Liver (tissue), 9 donors: ENCODE results near the gene EMX2. TPM values are rescaled to one million over a fixed set of nuclear protein-coding genes. Genes with fewer than 3 reads are reported as not detected.

Source experiments
- DNase-seq: peaks from one replicate; pipeline ENCODE4 v3.0.0-alpha.2; 2017; ENCODE audit warnings: low spot score
- H3K27ac ChIP-seq, 2 donors: one replicate each; pipeline ENCODE4 v1.7.0; 2013; ENCODE audit warnings: inconsistent platforms in 2 of 2, low read length in 2 of 2, control low read depth in 1 of 2, low read depth in 1 of 2, mild to moderate bottlenecking in 1 of 2
- H3K27me3 ChIP-seq, 4 donors: one replicate each; pipeline versions ENCODE4 v1.6.1 to v1.7.0; 2013; ENCODE audit warnings: low read length in 3 of 4, inconsistent platforms in 1 of 4, mild to moderate bottlenecking in 1 of 4, moderate library complexity in 1 of 4; ENCODE audit not compliant: control insufficient read depth in 4 of 4, insufficient read depth in 4 of 4
- H3K36me3 ChIP-seq, 4 donors: one replicate each; pipeline versions ENCODE4 v1.6.1 to v1.7.0; 2013; ENCODE audit warnings: low read length in 3 of 4, mild to moderate bottlenecking in 3 of 4, low read depth in 1 of 4, moderate library complexity in 1 of 4; ENCODE audit not compliant: control insufficient read depth in 4 of 4, insufficient read depth in 3 of 4
- H3K4me1 ChIP-seq, 4 donors: one replicate each; pipeline versions ENCODE4 v1.6.1 to v1.7.0; 2013; ENCODE audit warnings: low read length in 3 of 4, mild to moderate bottlenecking in 3 of 4, moderate library complexity in 1 of 4; ENCODE audit not compliant: control insufficient read depth in 4 of 4, insufficient read depth in 4 of 4
- H3K4me3 ChIP-seq, 3 donors: one replicate each; pipeline versions ENCODE4 v1.6.1 to v1.7.0; 2013; ENCODE audit warnings: low read length in 3 of 3, control low read depth in 1 of 3, low read depth in 1 of 3, mild to moderate bottlenecking in 1 of 3
- H3K9ac ChIP-seq, 2 donors: one replicate each; pipeline ENCODE4 v1.7.0; 2013; ENCODE audit warnings: low read length in 2 of 2, mild to moderate bottlenecking in 2 of 2, moderate library complexity in 2 of 2, control low read depth in 1 of 2, low read depth in 1 of 2
- H3K9me3 ChIP-seq, 4 donors: one replicate each; pipeline versions ENCODE4 v1.6.1 to v1.7.0; 2013; ENCODE audit warnings: low read length in 3 of 4; ENCODE audit not compliant: control insufficient read depth in 4 of 4
- EGR1 ChIP-seq, 2 donors: IDR thresholded peaks; 2 replicates each; pipeline ENCODE4 v1.6.1; 2016 to 2018; ENCODE audit warnings: antibody characterized with exemption in 2 of 2, low read depth in 2 of 2
- FOXA1 ChIP-seq: IDR thresholded peaks from 2 replicates; pipeline ENCODE4 v1.6.1; 2016; ENCODE audit warnings: antibody characterized with exemption
- FOXA2 ChIP-seq: IDR thresholded peaks from 2 replicates; pipeline ENCODE4 v1.6.1; 2016; ENCODE audit warnings: antibody characterized with exemption
- GABPA ChIP-seq, 2 donors: IDR thresholded peaks in 1 of 2; conservative IDR thresholded peaks in 1 of 2; 2 replicates each; pipeline ENCODE4 v1.6.1; 2016; ENCODE audit warnings: antibody characterized with exemption in 2 of 2, mild to moderate bottlenecking in 1 of 2, moderate library complexity in 1 of 2
- HNF4A ChIP-seq, 2 donors: conservative IDR thresholded peaks; 2 replicates each; pipeline ENCODE4 v1.6.1; 2016; ENCODE audit warnings: antibody characterized with exemption in 2 of 2, mild to moderate bottlenecking in 2 of 2
- JUND ChIP-seq, 2 donors: IDR thresholded peaks; 2 replicates each; pipeline ENCODE4 v1.6.1; 2016; ENCODE audit warnings: antibody characterized with exemption in 2 of 2
- NR2F2 ChIP-seq: IDR thresholded peaks from 2 replicates; pipeline ENCODE4 v1.6.1; 2016; ENCODE audit warnings: antibody characterized with exemption
- RAD21 ChIP-seq, 2 donors: IDR thresholded peaks; 2 replicates each; pipeline ENCODE4 v1.6.1; 2016; ENCODE audit warnings: antibody characterized with exemption in 2 of 2, mild to moderate bottlenecking in 2 of 2
- SP1 ChIP-seq: IDR thresholded peaks from 2 replicates; pipeline ENCODE4 v1.6.1; 2018; ENCODE audit warnings: antibody characterized with exemption, mild to moderate bottlenecking
- TAF1 ChIP-seq: conservative IDR thresholded peaks from 2 replicates; pipeline ENCODE4 v1.6.1; 2016; ENCODE audit warnings: antibody characterized with exemption, mild to moderate bottlenecking
- YY1 ChIP-seq: IDR thresholded peaks from 2 replicates; pipeline ENCODE4 v1.6.1; 2016; ENCODE audit warnings: antibody characterized with exemption, mild to moderate bottlenecking
- WGBS: extraction: QIAGEN DNeasy Blood & Tissue Kit; methylation state at CpG from one replicate; pipeline ENCODE4 v1.1.7; 2013; 5-methylcytosine and 5-hydroxymethylcytosine counted together
- polyA plus RNA-seq, 2 donors: library from polyadenylated mRNA; stranded (reverse) in 1 of 2; unstranded in 1 of 2; fragments of 200-250 nt in 1 of 2; fragments of >200 nt in 1 of 2; fragmentation: Nextera tagmentation in 1 of 2; extraction: Ambion mirVana in 1 of 2; gene quantifications; one replicate each; pipeline versions ENCODE4 v1.2.1 to v1.2.3, GENCODE V29; 2013 to 2015
- total RNA-seq, 2 donors: library from RNA; depleted of rRNA; stranded (reverse); fragments of >200 nt; gene quantifications; one replicate each; pipeline ENCODE4 v1.2.3, GENCODE V29; 2014
- TF ChIP-seq, protein P1 (sequence below): IDR thresholded peaks from 2 replicates; pipeline ENCODE4 v1.6.1; 2016; ENCODE audit warnings: antibody characterized with exemption, mild to moderate bottlenecking
- TF ChIP-seq, protein P2 (sequence below): fragments of 150-350 bp; IDR thresholded peaks from 2 replicates; pipeline ENCODE4 v1.5.1; 2017; ENCODE audit warnings: improper control_type of control experiment, low read depth, low read length; ENCODE audit not compliant: missing input control
- TF ChIP-seq, protein P3 (sequence below): IDR thresholded peaks from 2 replicates; pipeline ENCODE4 v1.6.1; 2016; ENCODE audit warnings: antibody characterized with exemption
- TF ChIP-seq, protein P4 (sequence below): IDR thresholded peaks from 2 replicates; pipeline ENCODE4 v1.6.1; 2016; ENCODE audit warnings: antibody characterized with exemption
- donor health status: healthy.
- donor health status: healthy.
- donor health status: healthy.
- donor health status: healthy.
- donor health status: healthy.

EMX2 gene
- total and polyA plus RNA-seq, 4 donors: not detected

DNA sequence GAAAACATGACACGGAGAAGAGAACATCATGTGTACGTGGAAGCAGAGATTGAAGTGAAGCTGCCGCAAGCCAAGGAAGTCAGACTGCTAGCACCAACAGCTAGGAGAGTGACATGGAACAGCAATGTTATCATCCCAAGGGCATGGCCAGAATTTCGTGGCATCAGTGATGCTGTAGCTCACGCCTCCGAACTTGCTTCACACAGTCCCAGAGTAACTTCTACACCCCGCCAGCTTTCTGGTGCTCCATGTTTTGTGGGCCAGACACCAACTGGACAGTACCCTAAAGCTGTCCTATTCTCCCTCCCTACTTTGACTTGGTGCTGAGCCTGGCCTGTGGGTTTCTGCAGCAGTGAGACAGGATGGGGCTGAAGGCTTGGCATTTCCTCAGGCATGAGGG lies 33.0 kb upstream of the EMX2 start:
- Histone ChIP-seq H3K27me3 (no peaks in the 10 kb centered on the region), H3K36me3 (no peaks in the 10 kb centered on the region), H3K9me3 (no peaks in the 10 kb centered on the region), H3K27ac (no peak overlapping the region), H3K4me1 (no peaks in the 10 kb centered on the region), H3K9ac (no peak overlapping the region), H3K4me3 (no peak overlapping the region)
- no peak for TF ChIP-seq FOXA1
- no peak for TF ChIP-seq SP1
- TF ChIP-seq, protein P1, sequence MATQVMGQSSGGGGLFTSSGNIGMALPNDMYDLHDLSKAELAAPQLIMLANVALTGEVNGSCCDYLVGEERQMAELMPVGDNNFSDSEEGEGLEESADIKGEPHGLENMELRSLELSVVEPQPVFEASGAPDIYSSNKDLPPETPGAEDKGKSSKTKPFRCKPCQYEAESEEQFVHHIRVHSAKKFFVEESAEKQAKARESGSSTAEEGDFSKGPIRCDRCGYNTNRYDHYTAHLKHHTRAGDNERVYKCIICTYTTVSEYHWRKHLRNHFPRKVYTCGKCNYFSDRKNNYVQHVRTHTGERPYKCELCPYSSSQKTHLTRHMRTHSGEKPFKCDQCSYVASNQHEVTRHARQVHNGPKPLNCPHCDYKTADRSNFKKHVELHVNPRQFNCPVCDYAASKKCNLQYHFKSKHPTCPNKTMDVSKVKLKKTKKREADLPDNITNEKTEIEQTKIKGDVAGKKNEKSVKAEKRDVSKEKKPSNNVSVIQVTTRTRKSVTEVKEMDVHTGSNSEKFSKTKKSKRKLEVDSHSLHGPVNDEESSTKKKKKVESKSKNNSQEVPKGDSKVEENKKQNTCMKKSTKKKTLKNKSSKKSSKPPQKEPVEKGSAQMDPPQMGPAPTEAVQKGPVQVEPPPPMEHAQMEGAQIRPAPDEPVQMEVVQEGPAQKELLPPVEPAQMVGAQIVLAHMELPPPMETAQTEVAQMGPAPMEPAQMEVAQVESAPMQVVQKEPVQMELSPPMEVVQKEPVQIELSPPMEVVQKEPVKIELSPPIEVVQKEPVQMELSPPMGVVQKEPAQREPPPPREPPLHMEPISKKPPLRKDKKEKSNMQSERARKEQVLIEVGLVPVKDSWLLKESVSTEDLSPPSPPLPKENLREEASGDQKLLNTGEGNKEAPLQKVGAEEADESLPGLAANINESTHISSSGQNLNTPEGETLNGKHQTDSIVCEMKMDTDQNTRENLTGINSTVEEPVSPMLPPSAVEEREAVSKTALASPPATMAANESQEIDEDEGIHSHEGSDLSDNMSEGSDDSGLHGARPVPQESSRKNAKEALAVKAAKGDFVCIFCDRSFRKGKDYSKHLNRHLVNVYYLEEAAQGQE: no peak
- no peak for DNase-seq
- 88% methylated on average over 7 of the region's 7 CpGs for WGBS

DNA sequence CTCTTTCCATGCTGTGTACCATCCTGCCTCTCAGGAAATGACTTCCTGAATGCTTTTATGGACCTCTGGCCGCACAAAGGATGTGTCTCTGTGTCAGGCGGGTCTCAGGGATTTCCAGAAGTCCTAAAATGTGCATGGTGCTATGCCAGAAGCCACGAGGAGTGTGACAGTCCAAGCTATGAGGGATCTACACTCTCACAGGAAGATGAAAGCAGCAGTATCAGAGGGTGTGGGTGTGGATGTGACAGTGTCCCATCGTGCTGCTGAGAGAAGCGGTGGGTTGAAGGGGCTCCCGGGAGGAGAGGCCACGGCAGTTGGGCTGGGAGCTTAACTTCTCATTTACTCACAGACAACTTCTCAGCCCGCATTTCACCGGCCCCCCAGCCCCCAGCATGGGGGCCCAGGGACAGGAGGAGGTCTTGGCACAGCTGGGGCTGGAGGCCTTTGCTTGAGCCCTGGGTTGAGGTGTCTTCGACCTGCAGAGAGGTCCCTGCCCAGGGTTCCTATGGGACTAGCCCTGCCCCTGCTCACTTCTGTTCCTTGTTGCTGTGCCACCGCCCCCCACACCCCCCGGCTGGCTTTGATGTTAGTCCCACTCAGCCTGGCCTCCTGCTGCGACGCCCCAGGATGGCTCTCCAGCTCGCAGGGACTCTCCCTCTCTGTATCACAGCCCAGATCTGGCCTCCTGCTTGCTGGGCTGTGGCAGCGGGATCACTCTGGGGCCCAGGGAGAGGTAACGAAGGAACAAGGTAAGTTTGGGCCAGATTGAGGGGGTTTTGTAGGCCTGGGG lies 30.8 kb upstream of the EMX2 start:
- WGBS: 65% methylated on average over 17 of the region's 17 CpGs
- H3K27ac ChIP-seq: no peak overlapping the region
- H3K9me3 ChIP-seq: no peaks in the 10 kb centered on the region
- peaks cover 0 to 5% (median 0%) of the 10 kb centered on the region in 4 donors for H3K27me3 ChIP-seq
- H3K4me3 ChIP-seq: no peak overlapping the region
- H3K9ac ChIP-seq: no peak overlapping the region
- H3K36me3 ChIP-seq: no peaks in the 10 kb centered on the region
- no peak for DNase-seq
- TF ChIP-seq EGR1 (IDR thresholded peaks at IDR 0.05; ENCODE audit: low read depth in 2 of 2): no peak
- H3K4me1 ChIP-seq: no peaks in the 10 kb centered on the region

DNA sequence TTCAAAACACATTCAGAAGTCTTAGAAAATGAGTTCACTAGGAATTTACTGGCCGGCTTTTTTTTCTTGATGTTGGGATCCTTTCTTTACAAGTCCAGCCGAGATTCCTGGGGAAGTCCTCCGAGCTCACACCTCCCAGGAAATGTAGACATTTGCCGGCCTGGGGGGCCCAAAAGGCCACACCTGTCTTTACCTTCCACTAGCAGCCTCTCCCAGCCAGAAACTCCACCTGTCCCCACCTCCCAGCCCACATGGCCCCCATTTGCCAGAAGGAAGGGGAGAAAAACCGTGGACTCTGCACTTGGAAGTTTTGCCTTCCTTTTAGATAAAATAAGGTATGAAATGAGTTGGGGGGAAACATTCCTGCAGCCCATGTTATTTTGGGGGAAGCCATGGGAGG lies 27.6 kb upstream of the EMX2 start:
- no peak overlapping the region for H3K27ac ChIP-seq
- TF ChIP-seq SP1 (no peak), GABPA (IDR thresholded peaks at IDR 0.05 in 1 of 2, conservative IDR thresholded peaks at IDR 0.05 in 1 of 2) (no peak), HNF4A (conservative IDR thresholded peaks at IDR 0.05) (no peak), TAF1 (no peak)
- DNase-seq: no peak
- WGBS: 69% methylated on average over 5 of the region's 5 CpGs
- no peaks in the 10 kb centered on the region for H3K4me1 ChIP-seq
- H3K36me3 ChIP-seq: no peaks in the 10 kb centered on the region
- no peak overlapping the region for H3K4me3 ChIP-seq
- H3K27me3 ChIP-seq: peaks cover 0 to 8% (median 0%) of the 10 kb centered on the region in 4 donors
- no peaks in the 10 kb centered on the region for H3K9me3 ChIP-seq
- no peak overlapping the region for H3K9ac ChIP-seq

DNA sequence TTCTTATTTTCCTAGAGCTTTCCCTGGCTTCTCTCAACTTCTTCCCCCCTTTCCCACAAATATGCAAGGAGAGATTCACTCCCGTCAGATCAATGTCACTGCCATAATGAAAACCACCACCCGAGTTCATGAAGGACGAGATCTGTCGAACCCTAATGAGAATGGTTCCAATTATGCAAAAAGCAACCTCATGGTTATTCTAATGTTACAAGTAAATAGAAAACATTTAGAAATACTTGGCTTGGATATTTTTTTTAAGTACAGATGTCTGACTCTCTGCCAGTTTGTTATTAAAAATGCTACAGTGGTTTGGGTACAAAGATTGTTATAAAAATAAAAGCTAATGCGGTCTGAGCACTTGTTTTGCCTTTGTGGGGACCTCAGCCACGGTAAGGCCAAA lies 25.9 kb upstream of the EMX2 start:
- WGBS: 90% methylated on average over 6 of the region's 6 CpGs
- Histone ChIP-seq H3K9me3 (no peaks in the 10 kb centered on the region), H3K27ac (no peak overlapping the region), H3K9ac (no peak overlapping the region), H3K27me3 (peaks cover 0 to 8% (median 0%) of the 10 kb centered on the region in 4 donors), H3K4me3 (no peak overlapping the region), H3K36me3 (no peaks in the 10 kb centered on the region), H3K4me1 (no peaks in the 10 kb centered on the region)
- DNase-seq: no peak
- TF ChIP-seq RAD21 (IDR thresholded peaks at IDR 0.05) (no peak), JUND (IDR thresholded peaks at IDR 0.05) (no peak), SP1 (no peak), HNF4A (conservative IDR thresholded peaks at IDR 0.05) (no peak), YY1 (no peak), GABPA (IDR thresholded peaks at IDR 0.05 in 1 of 2, conservative IDR thresholded peaks at IDR 0.05 in 1 of 2) (no peak), FOXA2 (no peak), TAF1 (no peak), NR2F2 (no peak), EGR1 (IDR thresholded peaks at IDR 0.05; ENCODE audit: low read depth in 2 of 2) (no peak)
- TF ChIP-seq, protein P2, sequence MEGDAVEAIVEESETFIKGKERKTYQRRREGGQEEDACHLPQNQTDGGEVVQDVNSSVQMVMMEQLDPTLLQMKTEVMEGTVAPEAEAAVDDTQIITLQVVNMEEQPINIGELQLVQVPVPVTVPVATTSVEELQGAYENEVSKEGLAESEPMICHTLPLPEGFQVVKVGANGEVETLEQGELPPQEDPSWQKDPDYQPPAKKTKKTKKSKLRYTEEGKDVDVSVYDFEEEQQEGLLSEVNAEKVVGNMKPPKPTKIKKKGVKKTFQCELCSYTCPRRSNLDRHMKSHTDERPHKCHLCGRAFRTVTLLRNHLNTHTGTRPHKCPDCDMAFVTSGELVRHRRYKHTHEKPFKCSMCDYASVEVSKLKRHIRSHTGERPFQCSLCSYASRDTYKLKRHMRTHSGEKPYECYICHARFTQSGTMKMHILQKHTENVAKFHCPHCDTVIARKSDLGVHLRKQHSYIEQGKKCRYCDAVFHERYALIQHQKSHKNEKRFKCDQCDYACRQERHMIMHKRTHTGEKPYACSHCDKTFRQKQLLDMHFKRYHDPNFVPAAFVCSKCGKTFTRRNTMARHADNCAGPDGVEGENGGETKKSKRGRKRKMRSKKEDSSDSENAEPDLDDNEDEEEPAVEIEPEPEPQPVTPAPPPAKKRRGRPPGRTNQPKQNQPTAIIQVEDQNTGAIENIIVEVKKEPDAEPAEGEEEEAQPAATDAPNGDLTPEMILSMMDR: no peak
- TF ChIP-seq, protein P3, sequence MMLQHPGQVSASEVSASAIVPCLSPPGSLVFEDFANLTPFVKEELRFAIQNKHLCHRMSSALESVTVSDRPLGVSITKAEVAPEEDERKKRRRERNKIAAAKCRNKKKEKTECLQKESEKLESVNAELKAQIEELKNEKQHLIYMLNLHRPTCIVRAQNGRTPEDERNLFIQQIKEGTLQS: no peak
- TF ChIP-seq, protein P4, sequence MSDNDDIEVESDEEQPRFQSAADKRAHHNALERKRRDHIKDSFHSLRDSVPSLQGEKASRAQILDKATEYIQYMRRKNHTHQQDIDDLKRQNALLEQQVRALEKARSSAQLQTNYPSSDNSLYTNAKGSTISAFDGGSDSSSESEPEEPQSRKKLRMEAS: no peak
